AG09309 (cell line): Measurements from ENCODE around the gene BEGAIN.

ENCODE experiments used
- DNase-seq: peaks from one replicate; pipeline ENCODE4 v3.0.0-alpha.2; 2010; ENCODE audit warnings: low read depth
- H3K4me3 ChIP-seq: 2 replicates; pipeline ENCODE4 v1.5.1; 2011; ENCODE audit warnings: mild to moderate bottlenecking, low read depth, low read length, moderate library complexity; ENCODE audit not compliant: control insufficient read depth
- CTCF ChIP-seq: IDR thresholded peaks from 2 replicates; pipeline ENCODE4 v1.5.1; 2011; ENCODE audit warnings: mild to moderate bottlenecking, low read depth, low read length, inconsistent platforms; ENCODE audit not compliant: insufficient read depth, control insufficient read depth; ENCODE audit errors: missing control alignments

BEGAIN gene

DNA sequence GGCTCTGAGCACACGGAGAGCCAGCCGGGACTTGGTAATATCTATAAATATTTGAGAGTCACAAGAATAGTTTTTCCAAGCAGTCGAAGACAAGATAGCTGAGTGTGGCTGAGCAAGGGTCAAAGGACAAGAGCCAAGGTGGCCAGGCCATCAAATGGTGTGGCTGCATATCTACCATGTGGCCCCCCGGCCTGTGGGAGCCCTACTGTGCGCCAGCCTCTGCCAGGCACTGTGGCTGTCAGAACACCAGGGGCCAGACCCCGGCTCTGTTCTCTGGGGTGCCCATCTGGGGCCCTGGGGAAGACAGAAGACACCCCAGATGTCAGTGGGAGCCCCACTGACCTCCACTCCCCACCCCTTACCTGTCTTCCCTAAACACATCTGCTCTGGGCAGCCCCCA lies 22.7 kb downstream of the BEGAIN start:
- TF ChIP-seq CTCF, result no peak
- DNase-seq, result no peak
- no peak overlapping the region for H3K4me3 ChIP-seq

GRCh38 chr14:100562751-100563150 lies 24.5 kb downstream of the BEGAIN start:
- DNase-seq, result no peak
- TF ChIP-seq CTCF, result no peak
- no peak overlapping the region for H3K4me3 ChIP-seq

GRCh38 chr14:100561005-100561404 lies 26.2 kb downstream of the BEGAIN start:
- no peak overlapping the region for H3K4me3 ChIP-seq
- TF ChIP-seq CTCF, result no peak
- no peak for DNase-seq

DNA sequence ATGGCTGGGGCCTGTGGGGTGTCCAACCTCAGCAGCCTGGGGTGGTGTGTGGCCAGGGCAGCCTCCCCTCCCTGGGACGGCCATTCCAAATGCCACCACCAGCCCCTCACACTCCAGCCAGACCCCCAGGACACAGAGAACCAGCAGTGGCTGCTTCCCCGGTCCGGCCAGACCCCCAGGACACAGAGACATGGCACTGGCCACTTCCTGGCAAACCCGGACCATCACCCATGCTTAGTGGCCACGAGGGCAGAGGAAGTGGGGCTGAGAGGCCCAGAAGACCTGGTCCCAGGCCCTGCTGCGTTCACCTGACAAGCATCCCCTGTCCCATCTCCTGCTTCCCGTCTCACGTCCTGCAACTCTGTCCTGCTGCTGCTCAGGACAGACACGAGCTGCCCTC lies 26.7 kb downstream of the BEGAIN start:
- no peak overlapping the region for H3K4me3 ChIP-seq
- DNase-seq, result no peak
- no peak for TF ChIP-seq CTCF

- no peak overlapping the region for H3K4me3 ChIP-seq
- DNase-seq, result no peak
- no peak for TF ChIP-seq CTCF
Measured at GRCh38 chr14:100559455-100559854, 27.8 kb downstream of the BEGAIN start.

DNA sequence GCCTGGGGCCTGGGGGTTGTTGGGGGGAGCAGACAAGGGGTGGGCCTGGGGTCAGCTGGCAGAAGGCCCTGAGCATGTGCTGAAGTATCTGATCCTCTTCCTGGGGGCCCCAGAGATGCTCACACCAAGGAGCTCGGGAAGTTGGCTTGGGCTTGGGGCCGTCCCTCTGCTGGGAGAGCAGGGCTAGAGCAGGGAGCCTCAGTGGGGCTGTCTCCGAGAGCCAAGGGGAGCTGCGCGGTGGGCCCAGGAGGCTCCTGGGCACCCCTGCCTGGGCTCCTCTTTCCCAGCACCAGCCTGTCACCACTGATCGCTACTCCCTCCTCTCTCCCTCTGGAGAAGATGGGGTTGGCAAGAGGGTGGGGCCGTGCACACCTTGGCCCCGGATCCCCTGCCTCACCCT lies 28.3 kb downstream of the BEGAIN start:
- DNase-seq, result no peak
- TF ChIP-seq CTCF, result no peak
- no peak overlapping the region for H3K4me3 ChIP-seq

GRCh38 chr14:100558226-100558625 lies 29.0 kb downstream of the BEGAIN start:
- DNase-seq, result no peak
- no peak for TF ChIP-seq CTCF
- no peak overlapping the region for H3K4me3 ChIP-seq
